ENCODE measurements around the gene RTCA.

DNA sequence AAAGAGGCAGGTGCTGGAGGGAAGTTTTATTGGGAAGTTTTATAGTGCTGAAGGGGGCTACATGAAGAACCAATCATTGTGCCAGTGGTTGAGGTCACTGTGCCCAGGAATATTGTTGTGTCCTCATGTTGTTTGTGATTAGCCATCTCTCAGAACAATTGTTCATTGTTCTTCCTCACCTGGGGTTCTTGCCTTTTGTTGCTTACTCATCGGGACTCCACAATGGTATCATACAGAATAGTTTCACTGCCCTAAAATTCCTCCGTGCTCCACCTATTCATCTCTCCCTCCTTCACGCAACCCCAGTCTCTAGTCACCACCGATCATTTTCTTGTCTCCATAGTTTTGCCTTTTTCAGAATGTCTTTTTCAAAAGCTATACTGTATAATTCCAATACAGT, 47.4 kb downstream of the RTCA start:
- no peak for TF ChIP-seq JUND (IDR thresholded peaks at IDR 0.05)
- no peak for TF ChIP-seq RXRA (IDR thresholded peaks at IDR 0.05)
- TF ChIP-seq RAD21 (IDR thresholded peaks at IDR 0.05): no peak
- TF ChIP-seq, protein P1, sequence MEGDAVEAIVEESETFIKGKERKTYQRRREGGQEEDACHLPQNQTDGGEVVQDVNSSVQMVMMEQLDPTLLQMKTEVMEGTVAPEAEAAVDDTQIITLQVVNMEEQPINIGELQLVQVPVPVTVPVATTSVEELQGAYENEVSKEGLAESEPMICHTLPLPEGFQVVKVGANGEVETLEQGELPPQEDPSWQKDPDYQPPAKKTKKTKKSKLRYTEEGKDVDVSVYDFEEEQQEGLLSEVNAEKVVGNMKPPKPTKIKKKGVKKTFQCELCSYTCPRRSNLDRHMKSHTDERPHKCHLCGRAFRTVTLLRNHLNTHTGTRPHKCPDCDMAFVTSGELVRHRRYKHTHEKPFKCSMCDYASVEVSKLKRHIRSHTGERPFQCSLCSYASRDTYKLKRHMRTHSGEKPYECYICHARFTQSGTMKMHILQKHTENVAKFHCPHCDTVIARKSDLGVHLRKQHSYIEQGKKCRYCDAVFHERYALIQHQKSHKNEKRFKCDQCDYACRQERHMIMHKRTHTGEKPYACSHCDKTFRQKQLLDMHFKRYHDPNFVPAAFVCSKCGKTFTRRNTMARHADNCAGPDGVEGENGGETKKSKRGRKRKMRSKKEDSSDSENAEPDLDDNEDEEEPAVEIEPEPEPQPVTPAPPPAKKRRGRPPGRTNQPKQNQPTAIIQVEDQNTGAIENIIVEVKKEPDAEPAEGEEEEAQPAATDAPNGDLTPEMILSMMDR (IDR thresholded peaks at IDR 0.05; ENCODE audit: low read depth, low read length, missing input control): no peak
- no peak for TF ChIP-seq SP1 (IDR thresholded peaks at IDR 0.05)
- TF ChIP-seq GABPA (IDR thresholded peaks at IDR 0.05 in 1 of 2, conservative IDR thresholded peaks at IDR 0.05 in 1 of 2): no peak
- no peak for TF ChIP-seq TAF1 (conservative IDR thresholded peaks at IDR 0.05)
- TF ChIP-seq, protein P2, sequence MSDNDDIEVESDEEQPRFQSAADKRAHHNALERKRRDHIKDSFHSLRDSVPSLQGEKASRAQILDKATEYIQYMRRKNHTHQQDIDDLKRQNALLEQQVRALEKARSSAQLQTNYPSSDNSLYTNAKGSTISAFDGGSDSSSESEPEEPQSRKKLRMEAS (IDR thresholded peaks at IDR 0.05): no peak
- TF ChIP-seq, protein P3, sequence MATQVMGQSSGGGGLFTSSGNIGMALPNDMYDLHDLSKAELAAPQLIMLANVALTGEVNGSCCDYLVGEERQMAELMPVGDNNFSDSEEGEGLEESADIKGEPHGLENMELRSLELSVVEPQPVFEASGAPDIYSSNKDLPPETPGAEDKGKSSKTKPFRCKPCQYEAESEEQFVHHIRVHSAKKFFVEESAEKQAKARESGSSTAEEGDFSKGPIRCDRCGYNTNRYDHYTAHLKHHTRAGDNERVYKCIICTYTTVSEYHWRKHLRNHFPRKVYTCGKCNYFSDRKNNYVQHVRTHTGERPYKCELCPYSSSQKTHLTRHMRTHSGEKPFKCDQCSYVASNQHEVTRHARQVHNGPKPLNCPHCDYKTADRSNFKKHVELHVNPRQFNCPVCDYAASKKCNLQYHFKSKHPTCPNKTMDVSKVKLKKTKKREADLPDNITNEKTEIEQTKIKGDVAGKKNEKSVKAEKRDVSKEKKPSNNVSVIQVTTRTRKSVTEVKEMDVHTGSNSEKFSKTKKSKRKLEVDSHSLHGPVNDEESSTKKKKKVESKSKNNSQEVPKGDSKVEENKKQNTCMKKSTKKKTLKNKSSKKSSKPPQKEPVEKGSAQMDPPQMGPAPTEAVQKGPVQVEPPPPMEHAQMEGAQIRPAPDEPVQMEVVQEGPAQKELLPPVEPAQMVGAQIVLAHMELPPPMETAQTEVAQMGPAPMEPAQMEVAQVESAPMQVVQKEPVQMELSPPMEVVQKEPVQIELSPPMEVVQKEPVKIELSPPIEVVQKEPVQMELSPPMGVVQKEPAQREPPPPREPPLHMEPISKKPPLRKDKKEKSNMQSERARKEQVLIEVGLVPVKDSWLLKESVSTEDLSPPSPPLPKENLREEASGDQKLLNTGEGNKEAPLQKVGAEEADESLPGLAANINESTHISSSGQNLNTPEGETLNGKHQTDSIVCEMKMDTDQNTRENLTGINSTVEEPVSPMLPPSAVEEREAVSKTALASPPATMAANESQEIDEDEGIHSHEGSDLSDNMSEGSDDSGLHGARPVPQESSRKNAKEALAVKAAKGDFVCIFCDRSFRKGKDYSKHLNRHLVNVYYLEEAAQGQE (IDR thresholded peaks at IDR 0.05): no peak
- TF ChIP-seq, protein P4, sequence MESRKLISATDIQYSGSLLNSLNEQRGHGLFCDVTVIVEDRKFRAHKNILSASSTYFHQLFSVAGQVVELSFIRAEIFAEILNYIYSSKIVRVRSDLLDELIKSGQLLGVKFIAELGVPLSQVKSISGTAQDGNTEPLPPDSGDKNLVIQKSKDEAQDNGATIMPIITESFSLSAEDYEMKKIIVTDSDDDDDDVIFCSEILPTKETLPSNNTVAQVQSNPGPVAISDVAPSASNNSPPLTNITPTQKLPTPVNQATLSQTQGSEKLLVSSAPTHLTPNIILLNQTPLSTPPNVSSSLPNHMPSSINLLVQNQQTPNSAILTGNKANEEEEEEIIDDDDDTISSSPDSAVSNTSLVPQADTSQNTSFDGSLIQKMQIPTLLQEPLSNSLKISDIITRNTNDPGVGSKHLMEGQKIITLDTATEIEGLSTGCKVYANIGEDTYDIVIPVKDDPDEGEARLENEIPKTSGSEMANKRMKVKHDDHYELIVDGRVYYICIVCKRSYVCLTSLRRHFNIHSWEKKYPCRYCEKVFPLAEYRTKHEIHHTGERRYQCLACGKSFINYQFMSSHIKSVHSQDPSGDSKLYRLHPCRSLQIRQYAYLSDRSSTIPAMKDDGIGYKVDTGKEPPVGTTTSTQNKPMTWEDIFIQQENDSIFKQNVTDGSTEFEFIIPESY (IDR thresholded peaks at IDR 0.05): no peak
- TF ChIP-seq, protein P5, sequence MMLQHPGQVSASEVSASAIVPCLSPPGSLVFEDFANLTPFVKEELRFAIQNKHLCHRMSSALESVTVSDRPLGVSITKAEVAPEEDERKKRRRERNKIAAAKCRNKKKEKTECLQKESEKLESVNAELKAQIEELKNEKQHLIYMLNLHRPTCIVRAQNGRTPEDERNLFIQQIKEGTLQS (IDR thresholded peaks at IDR 0.05): no peak
